SK-N-SH (cell line): ENCODE data around the gene DNMT3A. TPM values are rescaled to one million over a fixed set of nuclear protein-coding genes. Genes with fewer than 3 reads are reported as not detected.
A peak's percentile ranks its signal among the peaks of the same experiment; 100 is the strongest.

Experiments used
- CTCF ChIA-PET: fragments of 300-600, 350-600 bp; formaldehyde crosslinking; extraction: SDS; loops from one replicate; lab custom pipeline; 2021; lab: Yijun Ruan, JAX
- POLR2A ChIA-PET: fragments of 350-600 bp; sonication (Branson Sonifier 250); formaldehyde crosslinking; extraction: SDS; loops from one replicate; lab custom pipeline; 2020; ENCODE audit warnings: antibody characterized with exemption, inconsistent platforms; lab: Yijun Ruan, JAX
- DNase-seq: peaks from one replicate; pipeline ENCODE4 v3.0.0; 2012
- H2AFZ ChIP-seq: fragments of 200-600 bp; sonication (generic); 2 replicates; pipeline ENCODE4 v1.8.1; 2016; ENCODE audit warnings: antibody characterized with exemption, mild to moderate bottlenecking, low read depth
- H3F3A ChIP-seq: fragments of 200-600 bp; sonication (generic); replicated peaks from 2 replicates; pipeline ENCODE3; 2016; ENCODE audit warnings: antibody characterized with exemption, mild to moderate bottlenecking; ENCODE audit not compliant: insufficient read depth
- H3K27ac ChIP-seq, 2 experiments: fragments of 200-500 bp in 1 of 2; fragments of 200-600 bp in 1 of 2; sonication (Bioruptor generic) in 1 of 2; sonication (generic), shearing (Covaris generic) in 1 of 2; 2 replicates each; pipeline versions ENCODE4 v1.5.1 to v1.6.1; 2014 to 2016; ENCODE audit warnings: low read depth in 2 of 2, inconsistent platforms in 1 of 2, low read length in 1 of 2, mild to moderate bottlenecking in 1 of 2, mixed read lengths in 1 of 2
- H3K27me3 ChIP-seq: fragments of 200-600 bp; sonication (generic), shearing (Covaris generic); 2 replicates; pipeline ENCODE4 v1.6.1; 2016; ENCODE audit warnings: mixed run types; ENCODE audit not compliant: insufficient read depth
- H3K36me3 ChIP-seq, 2 experiments: fragments of 200-500 bp in 1 of 2; fragments of 200-600 bp in 1 of 2; sonication (Bioruptor generic) in 1 of 2; sonication (generic) in 1 of 2; replicated peaks in 1 of 2; 2 replicates each; pipeline versions ENCODE3 to v1.5.1; 2014 to 2016; ENCODE audit warnings: low read length in 1 of 2, mild to moderate bottlenecking in 1 of 2; ENCODE audit not compliant: insufficient read depth in 2 of 2, control insufficient read depth in 1 of 2
- H3K4me1 ChIP-seq, 2 experiments: fragments of 200-500 bp in 1 of 2; fragments of 200-600 bp in 1 of 2; sonication (Bioruptor generic) in 1 of 2; sonication (generic), shearing (Covaris generic) in 1 of 2; 2 replicates each; pipeline versions ENCODE4 v1.5.1 to v1.6.1; 2014 to 2016; ENCODE audit warnings: low read depth in 1 of 2, low read length in 1 of 2, mixed run types in 1 of 2; ENCODE audit not compliant: insufficient read depth in 2 of 2, control insufficient read depth in 1 of 2
- H3K4me2 ChIP-seq: fragments of 200-600 bp; sonication (generic), shearing (Covaris generic); 2 replicates; pipeline ENCODE4 v1.6.1; 2017; ENCODE audit warnings: mixed run types
- H3K4me3 ChIP-seq, 2 experiments: fragments of 200-500 bp in 1 of 2; fragments of 200-600 bp in 1 of 2; sonication (Bioruptor generic) in 1 of 2; sonication (generic), shearing (Covaris generic) in 1 of 2; 2 replicates each; pipeline versions ENCODE4 v1.5.1 to v1.8.1; 2014 to 2016; ENCODE audit warnings: low read depth in 2 of 2, inconsistent platforms in 1 of 2, low read length in 1 of 2, mild to moderate bottlenecking in 1 of 2, mixed read lengths in 1 of 2, moderate library complexity in 1 of 2
- H3K79me2 ChIP-seq: fragments of 200-600 bp; sonication (generic); 2 replicates; pipeline ENCODE4 v1.8.1; 2017; ENCODE audit warnings: mild to moderate bottlenecking; ENCODE audit not compliant: insufficient read depth
- H3K9ac ChIP-seq: fragments of 200-600 bp; sonication (generic); 2 replicates; pipeline ENCODE4 v1.6.1; 2017; ENCODE audit warnings: mixed run types
- H3K9me2 ChIP-seq: fragments of 200-600 bp; sonication (generic); 2 replicates; pipeline ENCODE4 v1.6.1; 2017; ENCODE audit warnings: mixed run types
- H3K9me3 ChIP-seq: fragments of 200-600 bp; sonication (generic); 2 replicates; pipeline ENCODE4 v1.6.1; 2017; ENCODE audit warnings: mixed run types, mild to moderate bottlenecking, moderate library complexity
- H4K20me1 ChIP-seq: fragments of 200-600 bp; sonication (generic); 2 replicates; pipeline ENCODE4 v1.6.1; 2017; ENCODE audit warnings: mild to moderate bottlenecking, mixed run types; ENCODE audit not compliant: insufficient read depth
- CTCF ChIP-seq: fragments of 200-600 bp; sonication (generic); IDR thresholded peaks from 2 replicates; pipeline ENCODE4 v1.6.1; 2017; ENCODE audit warnings: antibody characterized with exemption, mild to moderate bottlenecking, moderate library complexity
- EP300 ChIP-seq, 2 experiments: IDR thresholded peaks; 2 replicates each; pipeline versions ENCODE4 v1.4.0 to v1.6.1; 2012; ENCODE audit warnings: borderline replicate concordance in 1 of 2, low read depth in 1 of 2, low read length in 1 of 2
- EZH2phosphoT487 ChIP-seq: fragments of 200-600 bp; sonication (generic); IDR thresholded peaks from 2 replicates; pipeline ENCODE4 v1.6.1; 2017; ENCODE audit warnings: low read depth, mixed run types, mild to moderate bottlenecking, antibody characterized with exemption, moderate library complexity, borderline replicate concordance
- GATA2 ChIP-seq: sonication (generic); formaldehyde crosslinking; IDR thresholded peaks from 2 replicates; pipeline ENCODE4 v1.5.0; 2020; ENCODE audit warnings: mild to moderate bottlenecking, missing genetic modification reagents
- IRF3 ChIP-seq: fragments of 150-350 bp; IDR thresholded peaks from 2 replicates; pipeline ENCODE4 v1.6.1; 2016; ENCODE audit warnings: mild to moderate bottlenecking, low read depth, low read length
- MAX ChIP-seq: IDR thresholded peaks from 2 replicates; pipeline ENCODE4 v1.4.0; 2012; ENCODE audit warnings: low read depth
- MEF2A ChIP-seq: IDR thresholded peaks from 2 replicates; pipeline ENCODE4 v1.4.0; 2012; ENCODE audit warnings: low read depth, borderline replicate concordance
- NRF1 ChIP-seq: IDR thresholded peaks from 2 replicates; pipeline ENCODE4 v1.6.1; 2012; ENCODE audit warnings: low read depth, mild to moderate bottlenecking, low read length
- RAD21 ChIP-seq: IDR thresholded peaks from 2 replicates; pipeline ENCODE4 v1.6.1; 2012; ENCODE audit warnings: mild to moderate bottlenecking, low read length
- REST ChIP-seq: IDR thresholded peaks from 2 replicates; pipeline ENCODE4 v1.6.1; 2012; ENCODE audit warnings: mild to moderate bottlenecking, low read depth, low read length, moderate library complexity
- RXRA ChIP-seq: IDR thresholded peaks from 2 replicates; pipeline ENCODE4 v1.4.0; 2012; ENCODE audit warnings: low read depth, mild to moderate bottlenecking, borderline replicate concordance
- SIN3A ChIP-seq: IDR thresholded peaks from 2 replicates; pipeline ENCODE4 v1.6.1; 2012; ENCODE audit warnings: low read depth, mild to moderate bottlenecking, low read length, moderate library complexity, borderline replicate concordance
- TCF12 ChIP-seq: IDR thresholded peaks from 2 replicates; pipeline ENCODE4 v1.4.0; 2012
- TEAD4 ChIP-seq: IDR thresholded peaks from 2 replicates; pipeline ENCODE4 v1.4.0; 2012; ENCODE audit warnings: mild to moderate bottlenecking, borderline replicate concordance; ENCODE audit not compliant: insufficient read depth
- YY1 ChIP-seq: IDR thresholded peaks from 2 replicates; pipeline ENCODE4 v1.4.0; 2012; ENCODE audit warnings: low read depth, mild to moderate bottlenecking
- WGBS: methylation state at CpG from one replicate; pipeline ENCODE4 v1.1.6; 2017; ENCODE audit warnings: low lambda C conversion rate; 5-methylcytosine and 5-hydroxymethylcytosine counted together
- polyA plus RNA-seq, 3 experiments: library from polyadenylated mRNA; depleted of rRNA; stranded (reverse); fragments of >200 nt; gene quantifications; 2 replicates each; pipeline ENCODE4 v1.2.3, GENCODE V29; 2012

Gene DNMT3A
- polyA plus RNA-seq, 1 of the 3 experiments (the other 2 are of a cell fraction) = 5.6 TPM

GRCh38 chr2:25257931-25258846, 83.5 kb downstream of the DNMT3A start:
- Histone ChIP-seq H3K27me3 (no peaks in the 10 kb centered on the region), H3K4me1 (peaks cover 11 to 56% of the 10 kb centered on the region in 2 experiments), H3K9me2 (no peaks in the 10 kb centered on the region), H2AFZ (no peak overlapping the region), H3K79me2 (no peaks in the 10 kb centered on the region), H4K20me1 (no peaks in the 10 kb centered on the region), H3F3A (peaks cover 4% of the 10 kb centered on the region), H3K36me3 (peaks cover 4 to 31% of the 10 kb centered on the region in 2 experiments), H3K4me3 (no peak overlapping the region), H3K9ac (no peak overlapping the region), H3K27ac (peak overlapping the region; percentile 60 to 99; a peak in 3 of 4 replicates), H3K9me3 (no peaks in the 10 kb centered on the region), H3K4me2 (no peak overlapping the region)
- CTCF ChIA-PET = interaction anchor here (0.6 to 4.8 kb wide), 18 partner anchors 10 to 273 kb away, joined by 3 to 22 read pairs (median 4); partner anchors contain the start of gene DNMT3A
- WGBS = 86% methylated on average over 7 of the region's 9 CpGs
- TF ChIP-seq CTCF = peak; percentile 28
- TF ChIP-seq EP300 (IDR thresholded peaks at IDR 0.05; ENCODE audit: borderline replicate concordance in 1 of 2, low read depth in 1 of 2, low read length in 1 of 2) = peak in 1 of 2 experiments; percentile 18; a peak in 1 of 4 replicates
- TF ChIP-seq TCF12 = no peak
- DNase-seq = no peak
- POLR2A ChIA-PET = interaction anchor here (0.6 to 1.8 kb wide), 12 partner anchors 9 to 78 kb away, joined by 3 to 11 read pairs (median 4); no protein-coding TSS in a partner anchor

GRCh38 chr2:25257032-25257552, 84.6 kb downstream of the DNMT3A start:
- H3K36me3 ChIP-seq = peaks cover 4 to 31% of the 10 kb centered on the region in 2 experiments
- no peaks in the 10 kb centered on the region for H4K20me1 ChIP-seq
- peak; percentile 81 for DNase-seq
- H3K9ac ChIP-seq = no peak overlapping the region
- H3K9me2 ChIP-seq = no peaks in the 10 kb centered on the region
- no peaks in the 10 kb centered on the region for H3K9me3 ChIP-seq
- H3F3A ChIP-seq = no peaks in the 10 kb centered on the region
- H2AFZ ChIP-seq = no peak overlapping the region
- peaks cover 11 to 64% of the 10 kb centered on the region in 2 experiments for H3K4me1 ChIP-seq
- peak overlapping the region; percentile 60 to 99; a peak in 3 of 4 replicates for H3K27ac ChIP-seq
- no peaks in the 10 kb centered on the region for H3K79me2 ChIP-seq
- peak overlapping the region; percentile 62 for H3K4me2 ChIP-seq
- ChIA-PET CTCF (interaction anchor here (0.6 to 4.8 kb wide), 14 partner anchors 11 to 287 kb away, joined by 3 to 22 read pairs (median 4); partner anchors contain the start of gene DNMT3A), POLR2A (interaction anchor here (0.6 to 1.8 kb wide), 9 partner anchors 10 to 71 kb away, joined by 3 to 11 read pairs (median 4); no protein-coding TSS in a partner anchor)
- no peaks in the 10 kb centered on the region for H3K27me3 ChIP-seq
- WGBS = 47% methylated on average over 6 of the region's 9 CpGs
- no peak overlapping the region; a peak in 1 of 4 replicates for H3K4me3 ChIP-seq
- TF ChIP-seq MAX = 0 out of 2 replicates have a peak, but pooled peaks have one; percentile 13
- no peak for TF ChIP-seq NRF1
- TF ChIP-seq IRF3 = no peak
- no peak for TF ChIP-seq RXRA
- TF ChIP-seq YY1 = no peak
- TF ChIP-seq GATA2 (CRISPR knock-in tag) = no peak
- TF ChIP-seq EP300 (IDR thresholded peaks at IDR 0.05; ENCODE audit: borderline replicate concordance in 1 of 2, low read depth in 1 of 2, low read length in 1 of 2) = no peak; a peak in 1 of 4 replicates
- TF ChIP-seq TEAD4 = no peak
- TF ChIP-seq REST = no peak
- TF ChIP-seq MEF2A = peak; percentile 73; the same call in 1 of the 2 replicates
- no peak for TF ChIP-seq TCF12
- peak; percentile 9; the same call in 1 of the 2 replicates for TF ChIP-seq RAD21
- no peak for TF ChIP-seq SIN3A
- no peak for TF ChIP-seq EZH2phosphoT487
